Adrenal gland (tissue), 5 donors: Measurements from ENCODE around the gene DRAP1.

ENCODE experiments used
- CTCF ChIP-seq, 6 experiments: fragments of 450-650 bp in 4 of 6; fragments of 200-600 bp in 2 of 6; sonication (generic) in 1 of 6; IDR thresholded peaks; 1 replicate in 5 of 6; 2 replicates in 1 of 6; pipeline versions ENCODE4 v1.5.1 to v1.8.0; 2016 to 2021; ENCODE audit warnings: antibody characterized with exemption in 6 of 6, mild to moderate bottlenecking in 2 of 6, moderate library complexity in 1 of 6
- POLR2A ChIP-seq, 2 donors: fragments of 450-650 bp; IDR thresholded peaks; one replicate each; pipeline ENCODE4 v1.6.1; 2017; ENCODE audit warnings: antibody characterized with exemption in 2 of 2, mild to moderate bottlenecking in 2 of 2, moderate library complexity in 1 of 2
- donor health status: DM: no; HTN: no; CAD: no.

DNA sequence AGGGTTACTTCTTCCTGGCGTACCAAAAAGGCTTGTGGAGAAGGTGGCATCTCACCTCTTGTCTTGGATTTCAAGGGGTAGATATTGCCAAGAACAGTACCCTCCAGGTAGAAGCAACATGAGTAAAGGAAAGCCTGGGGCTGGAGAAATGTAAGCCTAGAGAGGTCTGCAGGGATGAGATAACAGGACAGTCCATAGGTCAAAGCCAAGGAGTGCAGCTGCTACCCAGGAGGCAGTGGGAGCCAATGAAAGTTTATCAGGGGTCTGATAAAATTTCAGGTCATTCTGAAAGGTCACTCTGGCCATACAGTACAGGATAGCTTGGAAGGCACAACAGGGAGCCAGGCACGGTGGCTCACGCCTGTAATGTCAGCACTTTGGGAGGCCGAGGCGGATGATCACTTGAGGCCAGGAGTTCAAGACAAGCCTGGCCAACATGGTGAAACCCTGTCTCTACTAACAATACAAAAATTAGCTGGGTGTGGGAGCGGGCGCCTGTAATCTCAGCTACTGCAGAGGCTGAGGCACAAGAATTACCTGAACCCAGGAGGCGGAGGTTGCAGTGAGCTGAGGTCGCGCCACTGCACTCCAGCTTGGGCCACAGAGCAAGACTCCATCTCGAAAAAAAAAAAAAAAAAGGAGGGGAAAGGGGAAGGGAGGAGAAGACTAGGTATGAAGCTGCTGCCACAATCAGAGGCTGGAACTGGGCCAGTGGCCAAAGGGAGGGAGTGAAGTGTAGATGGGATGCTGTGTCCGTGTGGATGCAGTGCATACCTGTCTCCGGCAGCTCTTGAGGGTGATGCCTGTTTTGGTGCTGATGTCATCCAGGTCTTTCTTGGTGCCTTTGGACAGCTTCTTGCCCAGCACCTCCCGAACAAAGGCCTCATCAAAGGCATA lies 32.2 kb upstream of the DRAP1 start:
- TF ChIP-seq CTCF (IDR thresholded peaks at IDR 0.05), result no peak
- TF ChIP-seq POLR2A (IDR thresholded peaks at IDR 0.05), result no peak
